ENCODE measurements around the gene TSKU.

- TF ChIP-seq CTCF (conservative IDR thresholded peaks at IDR 0.05; ENCODE audit: low read length) (no peak), EZH2phosphoT487 (IDR thresholded peaks at IDR 0.05; ENCODE audit: borderline replicate concordance, low read depth, low read length) (no peak)
These were observed 29.2 kb upstream of the TSKU start for GRCh38 chr11:76753950-76754349.

Measured in OCI-LY7 (cell line).